ENCODE measurements around the gene HIVEP3.

Gene HIVEP3

DNA sequence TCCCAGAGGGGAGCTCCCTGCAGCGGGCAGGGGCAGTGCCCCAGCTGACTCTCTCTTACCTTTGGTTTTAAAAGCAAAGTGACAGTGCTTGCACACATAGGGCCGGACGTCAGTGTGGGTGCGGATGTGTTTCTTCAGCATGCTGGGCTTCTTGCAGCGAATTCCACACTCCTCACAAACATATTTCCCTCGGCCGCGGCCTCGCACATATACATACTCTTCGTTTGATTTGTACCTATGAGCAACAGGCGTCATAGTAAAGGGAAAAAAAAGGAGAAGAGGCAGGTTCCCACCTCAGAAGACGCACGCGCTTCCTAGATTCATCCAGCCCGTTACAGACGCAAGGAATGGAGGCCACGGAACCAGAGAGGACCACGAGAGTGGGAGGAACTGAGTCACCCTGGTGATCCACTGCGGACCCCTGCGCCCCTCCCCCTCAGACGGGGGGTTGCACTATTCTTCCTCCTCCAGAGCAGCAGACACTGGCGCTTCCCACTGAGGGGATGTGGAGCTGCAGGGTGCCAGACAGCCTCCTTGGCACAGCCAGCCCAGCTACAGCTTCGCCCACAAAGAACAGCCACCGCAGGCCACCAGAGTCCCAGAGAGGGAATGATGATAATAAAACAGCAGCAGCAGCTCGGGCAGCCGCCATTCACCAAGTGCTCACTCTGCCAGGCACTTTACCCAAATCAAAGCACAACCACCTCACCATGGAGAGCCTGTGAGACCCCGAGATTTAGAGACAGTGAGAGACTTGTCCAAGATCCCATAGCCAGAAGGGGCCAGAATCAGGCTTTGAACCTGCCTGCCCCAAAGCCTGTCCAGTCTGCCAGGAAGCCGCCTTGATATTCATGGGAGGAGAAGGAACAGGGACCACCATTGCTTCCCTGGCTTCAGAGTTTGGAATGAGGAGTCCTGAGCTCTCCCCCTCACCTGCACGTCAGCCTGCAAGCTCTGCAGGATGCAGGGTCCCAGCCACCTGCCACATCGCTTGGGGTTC lies 393.7 kb downstream of the HIVEP3 start:
- no peak for DNase-seq

- no peak for DNase-seq
These were observed 394.6 kb downstream of the HIVEP3 start for GRCh38 chr1:41523949-41524675.

- DNase-seq = no peak
These were observed 395.7 kb downstream of the HIVEP3 start for GRCh38 chr1:41523071-41523470.

- no peak for DNase-seq
These were observed 397.0 kb downstream of the HIVEP3 start for GRCh38 chr1:41521766-41522165.

GRCh38 chr1:41520951-41521752 lies 397.6 kb downstream of the HIVEP3 start:
- no peak for DNase-seq

DNA sequence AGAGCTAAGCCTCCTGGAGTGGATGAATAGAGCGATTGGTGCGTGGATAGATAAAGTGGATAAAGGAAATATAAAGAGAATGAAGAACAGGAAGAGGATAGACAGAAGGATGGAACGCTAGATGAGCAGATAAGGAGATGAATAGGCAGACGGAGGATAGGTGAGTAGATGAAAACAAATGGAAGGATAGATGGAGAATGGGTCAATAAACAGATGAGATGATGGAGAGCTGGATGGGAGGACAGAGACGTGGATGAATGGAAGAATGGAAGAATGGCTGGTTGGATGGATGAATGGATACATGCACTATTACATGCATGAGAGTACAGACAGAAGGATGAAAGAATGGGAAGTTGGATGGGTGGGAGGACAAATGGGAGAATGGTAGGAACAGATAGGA lies 399.1 kb downstream of the HIVEP3 start:
- no peak for DNase-seq

DNA sequence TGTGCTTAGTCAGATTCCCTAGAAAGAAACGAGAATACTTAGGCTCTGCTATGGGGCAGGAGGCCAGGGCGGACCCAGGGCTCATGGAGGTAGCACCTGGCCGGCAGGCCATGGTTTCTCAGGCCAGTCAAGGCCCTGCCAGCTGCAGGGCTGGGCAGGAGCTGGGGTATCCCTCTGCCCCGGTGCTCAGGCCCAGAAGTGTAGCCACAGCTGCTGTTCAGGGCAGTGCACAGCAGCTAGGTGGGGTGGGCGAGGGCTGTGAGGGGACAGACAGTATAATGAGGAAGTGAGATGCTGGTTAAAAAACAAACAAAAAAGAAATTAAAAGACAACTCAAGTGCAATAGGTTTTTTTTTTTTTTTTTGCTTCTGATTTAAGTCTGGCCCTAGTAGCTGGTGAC lies 400.3 kb downstream of the HIVEP3 start:
- DNase-seq = no peak

- no peak for DNase-seq
These were observed 401.7 kb downstream of the HIVEP3 start for GRCh38 chr1:41517062-41517438.

DNA sequence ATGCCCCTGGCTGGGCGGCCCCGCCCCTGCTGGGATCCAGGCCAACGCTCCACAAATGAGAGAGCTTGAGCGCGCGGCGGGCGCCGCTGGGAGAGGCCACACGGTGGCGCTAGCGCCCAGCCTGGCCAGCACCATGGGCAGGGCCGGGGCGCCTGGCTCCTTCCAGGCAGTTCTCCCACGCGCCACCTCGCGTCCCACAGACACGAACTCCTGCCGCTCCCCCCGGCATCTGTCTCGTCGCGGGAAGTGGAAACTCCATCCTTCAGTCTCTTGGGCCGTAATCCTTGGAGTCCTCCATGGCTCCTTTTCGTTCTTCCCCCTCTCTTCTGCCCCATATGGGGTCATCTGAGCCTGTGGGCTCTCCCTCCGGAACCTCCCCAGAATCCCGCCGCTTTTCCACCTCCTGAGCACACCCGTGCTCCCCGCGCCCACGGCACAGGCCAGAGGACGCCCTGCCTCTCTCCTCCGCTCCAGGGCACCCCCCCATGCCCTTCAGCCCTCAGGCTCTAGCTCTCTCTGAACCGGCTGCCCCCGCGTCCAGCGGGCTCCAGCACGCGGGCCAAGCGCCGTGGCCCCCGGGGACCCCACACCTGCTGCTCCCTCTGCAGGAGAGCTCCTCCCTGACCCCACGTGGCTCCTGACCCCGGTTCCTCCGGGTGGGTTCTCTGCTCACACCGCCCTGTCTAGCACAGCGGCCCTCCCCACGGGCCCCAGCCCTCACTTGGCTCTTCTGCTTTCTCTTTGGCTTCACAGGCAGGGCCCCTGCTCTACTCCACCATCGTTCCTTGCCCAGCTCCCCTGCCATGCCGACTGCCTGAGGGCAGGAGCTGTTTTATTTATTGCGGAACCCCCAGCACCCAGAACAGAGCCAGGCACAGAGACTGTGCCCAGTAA lies 402.3 kb downstream of the HIVEP3 start:
- DNase-seq = peak; percentile 58

GRCh38 chr1:41515778-41516167 lies 402.9 kb downstream of the HIVEP3 start:
- DNase-seq = no peak

DNA sequence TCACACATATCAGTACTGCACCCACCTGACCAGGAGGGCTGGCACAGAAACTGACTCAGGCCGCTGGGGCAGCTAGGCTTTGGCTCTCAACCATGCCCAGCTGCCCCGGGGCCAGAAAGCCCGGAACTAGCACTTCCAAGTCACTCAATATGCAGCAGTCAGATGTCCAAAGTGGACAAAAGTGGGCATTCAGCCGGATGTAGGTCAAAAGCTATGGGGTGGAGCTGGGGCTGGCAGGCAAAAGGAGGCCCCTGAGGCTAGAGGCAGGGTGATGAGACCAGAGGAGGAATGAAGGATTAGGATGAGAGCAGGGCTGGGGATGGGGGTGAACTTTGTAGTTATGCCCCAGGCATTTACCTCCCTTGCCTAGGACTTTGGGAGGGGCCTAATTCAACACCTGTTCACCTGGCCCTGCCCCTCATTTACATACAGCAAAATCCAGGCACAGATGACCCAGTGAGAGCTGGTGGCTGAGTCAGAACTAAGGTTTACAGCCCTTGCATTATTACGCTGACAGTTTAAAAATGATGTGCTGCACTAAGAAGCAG lies 403.5 kb downstream of the HIVEP3 start:
- DNase-seq = no peak

DNA sequence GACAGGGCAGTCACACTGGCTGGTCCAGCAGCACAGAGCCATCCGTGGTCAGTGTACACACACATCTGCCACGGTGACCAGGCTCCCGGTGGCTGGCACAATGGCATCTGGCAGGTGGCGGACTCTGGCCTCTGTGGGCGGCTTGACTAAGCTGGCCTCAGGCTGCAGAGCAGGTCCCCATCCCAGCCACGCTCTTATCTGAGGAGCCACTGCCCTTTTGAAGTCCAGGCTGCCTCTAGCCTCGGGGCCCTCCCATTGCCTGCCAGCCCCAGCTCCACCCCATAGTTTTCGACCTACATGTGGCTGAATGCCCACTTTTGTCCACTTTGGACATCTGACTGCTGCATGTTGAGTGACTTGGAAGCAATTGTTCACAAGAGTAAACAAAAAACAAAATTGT lies 404.3 kb downstream of the HIVEP3 start:
- DNase-seq = no peak

GRCh38 chr1:41513383-41513735 lies 405.4 kb downstream of the HIVEP3 start:
- DNase-seq = no peak

DNA sequence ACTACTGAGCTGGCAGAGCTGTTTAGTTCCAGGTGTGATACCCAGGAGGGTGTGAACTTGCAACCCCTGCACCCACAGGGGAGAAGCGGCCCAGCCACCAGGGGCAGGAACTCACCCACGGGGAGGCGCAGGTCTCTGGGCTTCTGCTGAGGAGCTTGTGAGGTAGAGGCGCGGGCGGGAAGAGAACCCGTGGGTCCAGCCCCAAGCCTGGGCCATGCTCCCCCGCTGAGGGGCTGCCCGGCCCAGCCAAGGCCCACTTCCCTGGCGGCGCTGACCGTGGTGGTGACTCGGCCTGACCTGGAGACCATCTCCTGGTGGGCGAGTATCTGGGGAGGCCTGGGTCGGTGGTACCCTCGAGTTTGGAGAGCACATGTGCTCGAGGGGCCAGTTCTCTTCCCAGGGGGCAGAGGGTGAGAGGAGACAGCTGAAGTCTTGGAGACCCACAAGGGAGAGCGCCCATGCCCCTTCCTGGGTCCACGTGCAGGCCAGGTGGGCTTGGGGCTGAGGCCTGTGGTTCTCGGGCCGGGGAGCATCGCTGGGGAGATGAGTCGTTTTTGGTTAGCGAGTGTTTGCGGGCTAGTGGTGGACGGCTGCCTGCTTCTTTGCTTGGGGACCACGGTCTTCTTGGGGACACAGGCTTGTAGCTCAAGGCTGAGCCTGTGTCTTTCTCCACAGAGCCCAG lies 405.9 kb downstream of the HIVEP3 start:
- DNase-seq = no peak

DNA sequence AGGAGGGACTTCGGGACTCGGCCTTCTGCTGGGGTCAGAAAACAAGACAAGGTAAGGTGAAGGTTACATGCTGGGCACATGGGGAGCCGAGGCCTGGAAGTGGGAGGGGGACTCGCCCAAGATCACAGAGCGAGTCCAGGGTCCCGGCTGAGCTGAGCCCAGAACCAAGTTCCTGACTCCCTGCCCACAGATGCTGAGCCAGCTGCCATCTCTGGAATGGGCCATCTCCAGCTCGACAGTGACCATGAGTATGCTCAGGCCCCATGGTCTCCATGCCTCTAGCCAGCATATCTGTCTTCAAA lies 407.5 kb downstream of the HIVEP3 start:
- DNase-seq = no peak

GRCh38 chr1:41510531-41511238 lies 408.0 kb downstream of the HIVEP3 start:
- DNase-seq = no peak

GRCh38 chr1:41509270-41509671 lies 409.5 kb downstream of the HIVEP3 start:
- DNase-seq = no peak

DNA sequence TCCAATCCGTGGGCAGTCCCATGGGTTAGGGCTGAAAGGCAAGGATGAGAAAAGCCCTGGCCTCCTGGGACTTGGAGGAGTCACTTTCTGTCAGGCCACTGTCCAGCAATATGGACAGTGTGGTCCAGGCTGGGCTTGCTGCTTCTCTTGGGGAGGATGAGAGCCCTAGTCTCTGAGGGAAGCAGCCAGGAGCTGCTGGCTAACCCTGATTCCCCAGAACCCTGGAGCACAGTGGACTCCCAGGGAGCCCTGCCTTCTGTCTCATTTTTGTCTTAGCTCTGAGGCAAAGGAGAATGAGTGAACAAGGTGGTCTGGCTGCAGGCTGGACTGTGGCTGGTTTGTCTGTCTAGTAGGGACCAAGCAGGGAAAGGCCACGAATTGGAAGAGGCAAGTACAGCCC lies 410.4 kb downstream of the HIVEP3 start:
- DNase-seq = no peak

DNA sequence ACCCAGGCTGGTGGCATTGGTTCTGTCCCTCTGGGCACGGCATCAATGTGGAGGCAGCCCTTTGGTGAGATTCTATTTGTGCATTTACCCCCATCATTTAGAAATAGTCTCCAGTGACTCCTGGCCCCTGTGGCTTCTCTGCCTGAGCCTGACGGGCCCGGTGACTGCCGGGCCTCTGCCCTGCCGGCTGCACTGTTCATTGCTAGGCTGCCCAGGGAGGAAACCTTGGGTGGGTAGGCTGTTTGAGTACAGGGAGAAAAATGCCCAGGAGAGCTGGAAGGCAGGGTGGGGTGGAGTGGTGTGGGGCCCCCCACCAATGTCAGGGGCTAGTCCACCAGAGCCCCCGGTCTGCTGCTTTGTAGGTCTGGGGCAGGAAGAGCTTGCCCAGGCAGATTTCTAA lies 410.9 kb downstream of the HIVEP3 start:
- no peak for DNase-seq

DNA sequence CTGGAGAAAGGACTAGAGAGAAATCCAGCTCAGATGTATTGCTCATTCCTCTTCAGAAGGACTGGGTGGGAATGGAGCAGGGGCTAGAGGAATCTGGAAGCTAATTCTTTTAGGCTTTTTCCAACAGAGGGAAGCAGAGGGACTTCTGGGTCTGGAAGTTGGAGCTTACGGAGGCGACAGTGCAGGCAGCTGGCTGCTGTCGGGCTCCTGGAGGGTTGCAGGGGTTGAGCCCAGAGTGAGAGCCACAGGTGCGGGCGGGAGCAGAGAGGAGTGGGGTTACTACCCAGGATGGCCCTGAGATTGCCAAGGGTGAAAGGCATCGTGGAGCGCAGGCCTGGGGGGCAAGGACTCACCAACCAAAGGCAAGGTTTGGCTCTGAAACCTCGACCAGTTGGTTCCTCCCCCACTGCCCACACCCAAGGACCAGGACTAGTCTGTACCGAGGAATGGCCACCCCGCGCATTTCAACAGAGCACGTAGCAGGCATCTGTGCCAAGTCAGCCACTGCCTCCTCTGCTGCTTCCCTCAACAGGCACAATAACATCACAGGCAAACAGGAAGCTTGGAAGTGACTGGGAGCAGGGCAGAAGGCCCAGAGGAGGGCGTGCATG lies 411.5 kb downstream of the HIVEP3 start:
- no peak for DNase-seq

Data from CD4-positive, alpha-beta T cell treated with Interferon gamma for 1 hour (primary cell).